NCI-H1092 treated with DMSO at 0.1 percent for 48 hours (cell line): ENCODE measurements around the gene RMRP.
A peak's percentile ranks its signal among the peaks of the same experiment; 100 is the strongest.

Experiments used
- DNase-seq: peaks from one replicate; lab custom pipeline; 2025; lab: John Stamatoyannopoulos, UW

The RMRP gene

GRCh38 chr9:35686222-35687203, 28.7 kb upstream of the RMRP start:
- DNase-seq: no peak

GRCh38 chr9:35685506-35685905, 27.7 kb upstream of the RMRP start:
- no peak for DNase-seq

DNA sequence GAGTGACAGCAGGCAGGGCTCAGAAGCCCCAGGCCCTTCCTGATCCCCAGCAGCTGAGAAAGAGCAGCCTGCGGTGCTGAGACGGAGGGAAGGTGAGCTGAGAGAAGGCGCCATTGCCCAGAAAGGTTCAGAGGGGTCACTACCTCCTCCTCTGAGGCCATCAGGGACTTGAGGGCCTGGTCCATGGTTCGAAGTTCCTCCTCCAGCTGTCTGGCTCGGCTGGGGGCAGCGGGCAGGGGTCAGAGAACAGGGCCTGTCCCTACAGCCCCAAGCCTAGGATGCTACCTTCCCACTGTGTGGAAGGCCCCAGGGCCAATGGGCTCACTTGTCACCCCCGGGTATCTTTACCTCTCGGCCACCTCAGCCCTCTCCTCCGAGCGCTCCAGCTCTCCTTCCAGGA, 27.1 kb upstream of the RMRP start:
- no peak for DNase-seq

- peak; percentile 84 for DNase-seq
These were observed 25.5 kb upstream of the RMRP start for GRCh38 chr9:35683323-35683722.

GRCh38 chr9:35682520-35683315, 24.9 kb upstream of the RMRP start:
- peak; percentile 76 for DNase-seq

DNA sequence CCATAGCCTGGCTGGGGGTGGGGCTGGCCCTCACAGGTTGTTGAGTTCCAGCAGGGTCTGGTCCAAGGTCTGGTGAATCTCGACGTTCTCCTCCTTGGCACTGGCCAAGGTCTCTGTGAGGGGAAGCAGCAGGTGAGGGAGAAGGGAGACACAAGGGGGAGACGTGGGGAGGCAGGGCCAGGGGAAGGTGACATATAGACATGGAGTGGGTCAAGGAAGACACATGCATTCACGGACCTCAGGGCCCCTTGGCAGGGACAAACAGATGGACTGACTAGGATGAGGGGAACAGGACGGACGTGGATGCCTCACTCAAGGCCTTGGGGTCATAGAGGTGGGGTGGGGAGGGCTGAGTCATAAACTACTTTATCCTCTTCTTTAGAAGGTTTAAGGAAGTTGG, 24.2 kb upstream of the RMRP start:
- DNase-seq: no peak

DNA sequence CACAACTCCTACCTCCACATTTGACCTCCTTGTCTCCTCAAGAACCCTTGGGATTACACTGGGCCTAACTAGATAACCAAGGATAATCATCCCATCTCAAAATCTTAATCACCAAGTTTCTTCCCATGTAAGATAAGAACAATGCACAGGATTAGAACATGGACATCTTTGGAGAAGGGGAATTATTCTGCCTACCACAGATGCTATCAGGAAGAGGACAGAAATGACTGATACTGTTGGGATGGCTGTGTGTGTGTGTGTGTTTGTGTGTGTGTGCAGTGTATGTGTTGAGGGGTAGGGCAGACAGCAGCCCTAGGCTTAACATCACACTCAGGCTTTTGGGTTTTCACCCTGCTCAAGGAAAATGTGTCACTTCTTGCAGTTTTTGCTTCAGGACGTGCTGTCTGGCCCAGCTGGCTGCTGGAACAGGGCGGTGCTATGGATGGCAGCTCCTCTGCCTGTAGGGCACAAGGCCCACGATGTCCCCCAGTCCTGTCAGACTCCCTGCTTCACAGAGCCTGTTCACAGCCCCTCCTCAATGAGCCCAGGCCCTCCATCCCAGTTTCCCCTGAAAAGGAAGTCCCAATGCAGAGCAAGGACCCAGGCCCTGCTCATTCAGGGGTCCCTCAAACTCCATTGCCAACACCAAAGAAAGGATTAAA, 23.7 kb upstream of the RMRP start:
- DNase-seq: no peak

GRCh38 chr9:35680331-35681105, 22.7 kb upstream of the RMRP start:
- DNase-seq: no peak

GRCh38 chr9:35679766-35680330, 22.0 kb upstream of the RMRP start:
- no peak for DNase-seq

DNA sequence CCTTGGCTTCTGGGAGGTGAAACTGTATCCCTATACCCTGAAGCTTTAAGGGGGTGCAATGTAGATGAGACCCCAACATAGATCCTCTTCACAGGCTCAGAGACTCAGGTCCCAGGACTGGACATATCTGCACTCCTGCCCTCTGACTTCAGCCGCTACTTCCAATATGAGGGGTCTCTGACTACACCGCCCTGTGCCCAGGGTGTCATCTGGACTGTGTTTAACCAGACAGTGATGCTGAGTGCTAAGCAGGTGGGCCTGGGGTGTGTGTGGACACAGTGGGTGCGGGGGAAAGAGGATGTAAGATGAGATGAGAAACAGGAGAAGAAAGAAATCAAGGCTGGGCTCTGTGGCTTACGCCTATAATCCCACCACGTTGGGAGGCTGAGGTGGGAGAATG, 21.3 kb upstream of the RMRP start:
- DNase-seq: no peak

GRCh38 chr9:35675732-35676392, 18.0 kb upstream of the RMRP start:
- no peak for DNase-seq

DNA sequence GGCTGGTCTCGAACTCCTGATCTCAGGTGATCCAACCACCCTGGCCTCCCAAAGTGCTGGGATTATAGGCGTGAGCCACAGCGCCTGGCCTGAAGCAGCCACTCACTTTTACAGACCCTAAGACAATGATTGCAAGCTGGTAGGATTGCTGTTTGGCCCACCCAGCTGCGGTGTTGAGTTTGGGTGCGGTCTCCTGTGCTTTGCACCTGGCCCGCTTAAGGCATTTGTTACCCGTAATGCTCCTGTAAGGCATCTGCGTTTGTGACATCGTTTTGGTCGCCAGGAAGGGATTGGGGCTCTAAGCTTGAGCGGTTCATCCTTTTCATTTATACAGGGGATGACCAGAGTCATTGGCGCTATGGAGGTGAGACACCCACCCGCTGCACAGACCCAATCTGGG, 17.4 kb upstream of the RMRP start:
- DNase-seq: no peak

DNA sequence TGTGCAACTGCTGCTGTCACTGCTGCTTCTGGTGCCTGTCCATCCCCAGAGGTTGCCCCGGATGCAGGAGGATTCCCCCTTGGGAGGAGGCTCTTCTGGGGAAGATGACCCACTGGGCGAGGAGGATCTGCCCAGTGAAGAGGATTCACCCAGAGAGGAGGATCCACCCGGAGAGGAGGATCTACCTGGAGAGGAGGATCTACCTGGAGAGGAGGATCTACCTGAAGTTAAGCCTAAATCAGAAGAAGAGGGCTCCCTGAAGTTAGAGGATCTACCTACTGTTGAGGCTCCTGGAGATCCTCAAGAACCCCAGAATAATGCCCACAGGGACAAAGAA, 16.2 kb upstream of the RMRP start:
- DNase-seq: no peak

DNA sequence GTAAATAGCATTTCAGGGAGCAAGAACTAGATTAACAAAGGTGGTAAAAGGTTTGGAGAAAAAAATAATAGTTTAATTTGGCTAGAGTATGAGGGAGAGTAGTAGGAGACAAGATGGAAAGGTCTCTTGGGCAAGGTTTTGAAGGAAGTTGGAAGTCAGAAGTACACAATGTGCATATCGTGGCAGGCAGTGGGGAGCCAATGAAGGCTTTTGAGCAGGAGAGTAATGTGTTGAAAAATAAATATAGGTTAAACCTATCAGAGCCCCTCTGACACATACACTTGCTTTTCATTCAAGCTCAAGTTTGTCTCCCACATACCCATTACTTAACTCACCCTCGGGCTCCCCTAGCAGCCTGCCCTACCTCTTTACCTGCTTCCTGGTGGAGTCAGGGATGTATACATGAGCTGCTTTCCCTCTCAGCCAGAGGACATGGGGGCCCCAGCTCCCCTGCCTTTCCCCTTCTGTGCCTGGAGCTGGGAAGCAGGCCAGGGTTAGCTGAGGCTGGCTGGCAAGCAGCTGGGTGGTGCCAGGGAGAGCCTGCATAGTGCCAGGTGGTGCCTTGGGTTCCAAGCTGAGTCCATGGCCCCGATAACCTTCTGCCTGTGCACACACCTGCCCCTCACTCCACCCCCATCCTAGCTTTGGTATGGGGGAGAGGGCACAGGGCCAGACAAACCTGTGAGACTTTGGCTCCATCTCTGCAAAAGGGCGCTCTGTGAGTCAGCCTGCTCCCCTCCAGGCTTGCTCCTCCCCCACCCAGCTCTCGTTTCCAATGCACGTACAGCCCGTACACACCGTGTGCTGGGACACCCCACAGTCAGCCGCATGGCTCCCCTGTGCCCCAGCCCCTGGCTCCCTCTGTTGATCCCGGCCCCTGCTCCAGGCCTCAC, 15.6 kb upstream of the RMRP start, which contains the start of gene CA9:
TSS of gene CA9 (plus strand) at position 797 of the 893 bp plus-strand sequence. CDS start at position 829, 32 bp downstream.
- peak; percentile 90 for DNase-seq

- DNase-seq: no peak
These were observed 11.7 kb upstream of the RMRP start for GRCh38 chr9:35669331-35670145.

- no peak for DNase-seq
These were observed 10.1 kb upstream of the RMRP start for GRCh38 chr9:35667939-35668338.

DNA sequence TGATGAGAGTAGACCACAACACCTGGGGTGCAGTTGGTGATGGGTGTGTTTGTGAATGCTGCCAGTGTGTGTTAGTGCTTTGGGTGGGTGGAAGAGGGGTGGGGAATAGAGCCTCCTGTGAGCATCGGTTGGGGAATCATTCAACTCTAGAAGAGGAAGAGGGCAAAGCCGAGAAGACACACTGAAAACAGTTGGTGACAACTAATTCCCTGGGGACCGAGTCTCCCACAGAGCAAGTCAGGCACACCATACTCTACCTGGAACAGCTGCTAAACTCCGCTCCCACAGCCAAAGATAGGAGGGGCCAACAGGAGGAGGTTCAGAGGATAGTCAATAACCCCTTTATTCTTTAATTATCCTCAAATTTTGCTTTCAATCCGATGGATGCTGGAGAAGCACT, 8.7 kb upstream of the RMRP start:
- DNase-seq: no peak

GRCh38 chr9:35666045-35666444, 8.2 kb upstream of the RMRP start:
- DNase-seq: no peak

DNA sequence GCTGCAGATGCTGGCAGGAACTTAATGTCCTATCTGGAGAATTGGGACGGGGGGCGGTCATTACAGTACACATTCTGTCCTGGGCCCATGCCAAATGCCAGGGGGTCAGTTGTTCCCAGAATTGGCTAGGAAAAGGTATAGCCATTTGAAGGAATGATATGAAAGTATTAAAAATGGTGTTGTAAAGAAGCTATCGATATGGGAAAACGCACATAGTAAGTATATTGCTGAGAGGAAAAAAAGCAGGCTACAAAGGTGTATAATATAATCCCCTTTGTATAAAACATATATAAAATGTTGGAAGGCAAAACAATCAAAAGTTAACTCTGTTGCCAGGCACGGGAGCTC, 7.6 kb upstream of the RMRP start:
- no peak for DNase-seq
